Vein endothelial cell (primary cell): Measurements from ENCODE around the gene SRCAP. TPM values are rescaled to one million over a fixed set of nuclear protein-coding genes. Genes with fewer than 3 reads are reported as not detected.
A peak's percentile ranks its signal among the peaks of the same experiment; 100 is the strongest.

Experiments
- small RNA-seq: library from RNA; depleted of rRNA; stranded (forward); fragments of <200 nt; gene quantifications from one replicate; pipeline ENCODE3, GENCODE V24; 2012
- total RNA-seq: library from RNA; depleted of rRNA; stranded (reverse); fragments of >200 nt; gene quantifications from 2 replicates; pipeline ENCODE4 v1.2.3, GENCODE V29; 2012

SRCAP gene
- 30.4 and 31.7 TPM in 2 replicates for total RNA-seq

GRCh38 chr16:30698816-30699614 lies at the start of gene SRCAP:
Gene SRCAP (plus strand): TSS chr16:30699171. CDS start chr16:30700825, 1,654 bp downstream.

GRCh38 chr16:30650369-30651123 lies 48.4 kb upstream of the SRCAP start, which contains the start of gene PRR14:
Gene PRR14 (plus strand): TSS chr16:30650960. CDS start chr16:30651646, 686 bp downstream.

DNA sequence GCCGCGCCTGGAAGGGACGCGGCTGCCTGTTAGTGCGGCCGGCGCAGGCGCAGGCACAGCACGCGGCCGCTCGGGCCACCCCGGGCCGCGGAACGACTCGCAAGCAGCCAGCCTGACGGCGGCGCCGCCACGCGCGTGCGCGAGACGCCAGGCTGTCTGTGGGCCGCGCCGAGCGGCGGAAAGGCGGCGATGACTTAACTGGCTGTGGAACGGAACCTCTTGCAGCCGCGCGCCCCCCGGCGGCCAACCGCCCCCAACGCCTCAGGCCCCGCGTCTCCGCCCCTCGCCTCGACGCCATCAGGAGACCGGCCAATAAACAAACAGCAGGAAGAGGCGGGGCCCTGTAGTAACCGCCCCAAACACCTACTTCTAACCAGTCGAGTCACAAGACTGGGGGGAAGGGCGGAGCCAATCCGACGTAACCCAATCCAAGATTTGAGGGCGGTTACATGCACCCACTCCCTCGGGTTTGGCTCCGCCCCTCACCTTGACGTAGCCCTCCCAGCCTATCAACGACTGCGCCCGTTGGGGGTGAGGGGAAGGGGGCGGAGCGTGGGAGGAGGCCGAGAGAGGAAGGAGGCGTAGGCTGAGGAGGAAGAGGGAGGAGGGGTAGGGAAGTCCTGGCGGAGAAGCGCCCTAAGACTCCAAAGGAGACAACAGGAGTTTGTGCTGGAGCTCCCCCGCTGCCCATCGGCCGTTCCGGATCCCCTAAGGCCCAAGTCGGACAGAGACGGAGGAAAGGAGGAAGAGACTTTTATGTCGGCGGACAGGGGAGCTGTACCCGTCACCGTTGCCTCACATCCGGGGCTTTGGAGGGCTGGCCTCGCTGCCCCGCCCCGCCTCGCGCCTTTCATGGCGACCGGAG lies 40.9 kb upstream of the SRCAP start, which contains the start of gene FBRS:
Gene FBRS (plus strand): TSS at position 566 of the 865 bp plus-strand sequence. CDS start 1,088 bp downstream, outside the sequence.

GRCh38 chr16:30747799-30748633 lies 49.0 kb downstream of the SRCAP start, which contains the start of gene PHKG2:
Gene PHKG2 (plus strand): TSS chr16:30748425. CDS start chr16:30748821, 396 bp downstream.

GRCh38 chr16:30761928-30762902 lies 63.2 kb downstream of the SRCAP start, which contains the start of the genes CFAP119 and RNF40:
Gene CFAP119 (minus strand): TSS chr16:30762062. CDS start chr16:30761748, 314 bp downstream.
Gene RNF40 (plus strand): TSS chr16:30762322. CDS start chr16:30762546, 224 bp downstream.

DNA sequence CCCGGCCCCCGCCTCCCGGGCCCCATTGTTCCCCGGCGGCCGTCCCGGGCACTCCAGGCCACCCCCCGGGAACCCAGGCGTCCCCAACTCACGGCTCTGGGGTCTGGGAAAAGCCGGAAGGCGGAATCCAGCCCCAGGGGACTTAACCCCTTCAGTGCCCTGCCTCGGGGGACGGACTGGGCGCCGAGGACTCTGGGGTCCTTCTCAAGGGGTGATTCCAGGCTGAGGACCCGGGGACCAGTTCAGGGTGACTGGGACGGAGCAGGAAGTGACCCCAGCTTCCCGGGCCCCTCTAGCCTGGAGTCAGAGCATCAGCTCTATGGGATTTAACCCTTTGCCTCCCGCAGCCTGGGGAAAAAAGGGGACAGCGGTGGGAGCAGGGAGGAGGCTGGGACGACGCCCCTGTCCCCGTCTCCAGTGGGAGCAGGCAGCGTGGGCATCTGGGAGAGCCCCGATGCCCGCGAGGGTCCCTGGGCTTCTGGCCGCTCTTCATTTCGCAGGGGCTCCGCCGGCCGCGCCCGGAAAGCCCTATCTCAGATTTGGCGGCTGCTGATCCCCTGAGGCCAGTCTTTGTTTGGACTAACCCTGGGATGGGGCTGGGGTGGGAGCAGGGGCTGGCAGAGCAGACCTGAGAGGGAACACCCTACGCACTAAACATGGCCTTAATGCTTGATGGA lies 88.1 kb downstream of the SRCAP start, which contains the start of gene ZNF629:
Gene ZNF629 (minus strand): TSS at position 270 of the 677 bp plus-strand sequence. CDS start 2,723 bp downstream, outside the sequence.

Small RNA genes within 50 kb of the gene (small RNA-seq; reads per million reads assigned to genes)
- gene RNU6-1043P (not detected), gene RNU6-416P (not detected), gene SNORA30 (348 reads per million, percentile 99 among the genes with 10 or more reads in this experiment)

Other genes with a start within 250 kb of the SRCAP start
- gene ITGAL, start 226.4 kb upstream of the SRCAP start, total RNA-seq, result not detected in 2 replicates
- 25.3 and 32.0 TPM in 2 replicates for gene ZNF768, start 172.6 kb upstream of the SRCAP start, total RNA-seq
- gene ZNF747, start 164.3 kb upstream of the SRCAP start, total RNA-seq, result 9.5 and 11.7 TPM in 2 replicates
- gene ZNF764, start 140.8 kb upstream of the SRCAP start, total RNA-seq, result 10.5 and 10.6 TPM in 2 replicates
- gene ZNF688, start 127.5 kb upstream of the SRCAP start, total RNA-seq, result 5.2 and 6.2 TPM in 2 replicates
- gene ZNF785, start 113.5 kb upstream of the SRCAP start, total RNA-seq, result 12.7 and 13.0 TPM in 2 replicates
- 7.2 and 7.9 TPM in 2 replicates for gene ZNF689, start 88.8 kb upstream of the SRCAP start, total RNA-seq
- gene PRR14, start 48.2 kb upstream of the SRCAP start, total RNA-seq, result 11.4 and 15.7 TPM in 2 replicates
- 31.4 and 40.1 TPM in 2 replicates for gene FBRS, start 40.7 kb upstream of the SRCAP start, total RNA-seq
- 20.9 and 25.4 TPM in 2 replicates for gene PHKG2, start 49.3 kb downstream of the SRCAP start, total RNA-seq
- gene CFAP119, start 62.9 kb downstream of the SRCAP start, total RNA-seq, result 2.0 and 3.5 TPM in 2 replicates
- gene RNF40, start 63.2 kb downstream of the SRCAP start, total RNA-seq, result 89.9 and 94.1 TPM in 2 replicates
- 13.9 and 18.3 TPM in 2 replicates for gene ZNF629, start 88.0 kb downstream of the SRCAP start, total RNA-seq
- gene BCL7C, start 194.9 kb downstream of the SRCAP start, total RNA-seq, result 25.7 and 31.0 TPM in 2 replicates
- 0.19 and 0.65 TPM in 2 replicates for gene CTF1, start 197.4 kb downstream of the SRCAP start, total RNA-seq
- gene FBXL19, start 224.4 kb downstream of the SRCAP start, total RNA-seq, result 33.7 and 42.1 TPM in 2 replicates
- gene ORAI3, start 249.9 kb downstream of the SRCAP start, total RNA-seq, result 24.2 and 26.8 TPM in 2 replicates